ENCODE data around the gene RBPMS2. TPM values are rescaled to one million over a fixed set of nuclear protein-coding genes. Genes with fewer than 3 reads are reported as not detected.
A peak's percentile ranks its signal among the peaks of the same experiment; 100 is the strongest.

The RBPMS2 gene
- total RNA-seq, 4 donors from 2014 or later = 0.15 to 1.8 (median 1.1) TPM; not detected in 1

DNA sequence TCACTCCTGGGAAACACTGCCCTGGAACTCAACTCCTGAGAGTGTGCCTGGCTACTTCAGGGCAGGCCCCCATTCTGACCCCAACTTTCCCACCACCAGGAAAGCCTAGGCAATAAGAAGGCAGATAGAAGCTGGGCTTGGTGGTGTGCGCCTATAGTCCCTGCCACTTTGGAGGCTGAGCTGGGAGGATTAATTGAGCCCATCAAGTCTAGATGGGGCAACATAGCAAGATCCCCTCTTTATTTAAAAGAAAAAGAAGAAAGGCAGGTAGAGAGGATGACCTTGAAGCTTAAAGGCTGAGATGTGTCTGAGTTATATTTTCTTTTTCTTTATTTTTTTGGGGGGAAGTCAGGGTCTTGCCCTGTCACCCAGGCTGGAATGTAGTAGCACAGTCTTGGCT, 4.2 kb upstream of the RBPMS2 start:
- intact Hi-C loops (cut with DNase I; ENCODE audit: low total_unique reads) = no loop called here
- WGBS, 2 donors = 92 to 100% methylated on average over 1 of the region's 1 CpG
- no peak for DNase-seq (ENCODE audit: low spot score in 2 of 2)
- H3K4me3 ChIP-seq (ENCODE audit: low read depth, poor library complexity, severe bottlenecking) = no peak overlapping the region
- TF ChIP-seq, protein P1, sequence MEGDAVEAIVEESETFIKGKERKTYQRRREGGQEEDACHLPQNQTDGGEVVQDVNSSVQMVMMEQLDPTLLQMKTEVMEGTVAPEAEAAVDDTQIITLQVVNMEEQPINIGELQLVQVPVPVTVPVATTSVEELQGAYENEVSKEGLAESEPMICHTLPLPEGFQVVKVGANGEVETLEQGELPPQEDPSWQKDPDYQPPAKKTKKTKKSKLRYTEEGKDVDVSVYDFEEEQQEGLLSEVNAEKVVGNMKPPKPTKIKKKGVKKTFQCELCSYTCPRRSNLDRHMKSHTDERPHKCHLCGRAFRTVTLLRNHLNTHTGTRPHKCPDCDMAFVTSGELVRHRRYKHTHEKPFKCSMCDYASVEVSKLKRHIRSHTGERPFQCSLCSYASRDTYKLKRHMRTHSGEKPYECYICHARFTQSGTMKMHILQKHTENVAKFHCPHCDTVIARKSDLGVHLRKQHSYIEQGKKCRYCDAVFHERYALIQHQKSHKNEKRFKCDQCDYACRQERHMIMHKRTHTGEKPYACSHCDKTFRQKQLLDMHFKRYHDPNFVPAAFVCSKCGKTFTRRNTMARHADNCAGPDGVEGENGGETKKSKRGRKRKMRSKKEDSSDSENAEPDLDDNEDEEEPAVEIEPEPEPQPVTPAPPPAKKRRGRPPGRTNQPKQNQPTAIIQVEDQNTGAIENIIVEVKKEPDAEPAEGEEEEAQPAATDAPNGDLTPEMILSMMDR (IDR thresholded peaks at IDR 0.05) = no peak
- TF ChIP-seq POLR2A (IDR thresholded peaks at IDR 0.05) = no peak

GRCh38 chr15:64779024-64779423, 3.6 kb upstream of the RBPMS2 start:
- no peak for TF ChIP-seq POLR2A (IDR thresholded peaks at IDR 0.05)
- no peak overlapping the region for H3K4me3 ChIP-seq (ENCODE audit: low read depth, poor library complexity, severe bottlenecking)
- intact Hi-C loops (cut with DNase I; ENCODE audit: low total_unique reads) = no loop called here
- no peak for DNase-seq (ENCODE audit: low spot score in 2 of 2)
- WGBS, 2 donors = 57 to 80% methylated on average over 2 of the region's 2 CpGs

DNA sequence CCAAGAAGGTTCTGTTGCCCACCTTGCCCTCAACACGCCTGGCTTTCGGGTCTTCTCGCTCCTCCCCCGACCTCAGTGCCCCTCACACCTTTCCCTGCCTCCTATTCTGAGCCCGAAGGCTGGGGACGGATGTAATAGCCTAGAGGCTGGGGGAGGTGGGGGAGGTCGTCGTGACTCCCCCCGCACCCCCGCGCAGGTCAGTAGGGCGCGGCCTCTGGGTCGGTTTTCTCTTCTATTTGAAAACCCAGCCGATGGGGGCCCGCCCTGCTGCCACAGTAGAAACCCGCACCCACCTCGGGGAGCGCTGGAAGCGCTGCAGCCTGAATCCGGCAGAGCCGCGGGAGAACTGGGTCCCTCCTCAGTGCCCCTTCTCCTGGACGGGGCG, 1.0 kb upstream of the RBPMS2 start:
- no peak for DNase-seq (ENCODE audit: low spot score in 2 of 2)
- H3K4me3 ChIP-seq (ENCODE audit: low read depth, poor library complexity, severe bottlenecking) = no peak overlapping the region
- 49 to 63% methylated on average over 23 to 25 of the region's 25 CpGs for WGBS, 2 donors
- intact Hi-C loops (cut with DNase I; ENCODE audit: low total_unique reads) = no loop called here
- TF ChIP-seq POLR2A (IDR thresholded peaks at IDR 0.05) = no peak

DNA sequence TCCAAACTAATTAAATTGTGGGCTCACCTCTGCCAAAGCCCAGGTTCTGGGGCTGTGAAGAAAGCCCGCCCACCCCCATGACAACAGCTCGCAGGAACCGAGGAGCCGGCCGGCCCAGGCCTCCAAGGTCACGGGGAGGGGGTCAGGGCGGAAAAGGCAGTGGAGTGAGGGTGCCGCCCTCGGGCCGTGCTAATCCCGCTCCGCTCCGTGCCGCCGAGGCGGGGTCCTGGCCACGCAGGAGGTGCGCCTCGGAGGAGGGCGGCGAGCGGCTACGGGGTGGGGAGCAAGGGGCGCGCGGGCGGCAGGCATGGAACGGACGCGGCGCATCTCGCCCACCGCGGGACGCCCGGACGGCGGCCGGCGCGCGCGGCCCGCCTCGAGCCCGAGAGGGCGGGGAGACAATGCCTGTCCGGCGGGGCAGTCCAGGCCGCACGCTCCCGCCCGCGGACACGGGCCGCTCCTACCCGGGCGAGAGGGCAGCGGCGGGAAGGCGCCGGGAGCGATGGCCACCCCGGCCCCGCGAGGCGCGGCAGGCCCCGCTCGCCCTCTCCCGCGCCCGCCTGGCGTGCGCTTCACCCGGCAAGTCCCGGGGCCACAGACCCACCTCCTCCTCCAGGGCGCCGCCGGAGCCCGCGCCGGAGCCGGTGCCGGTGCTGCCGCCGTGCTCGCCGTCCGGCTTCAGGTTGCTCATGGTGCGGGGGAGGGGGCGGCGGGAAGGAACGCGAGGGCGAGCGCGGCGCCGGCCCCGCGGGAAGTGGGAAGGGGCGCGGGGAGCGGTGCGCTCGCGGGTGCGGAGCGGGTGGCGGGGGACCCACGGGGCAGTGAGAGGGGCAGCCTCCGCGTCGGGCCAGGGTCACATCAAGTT, 528 bp downstream of the RBPMS2 start:
- TF ChIP-seq POLR2A (IDR thresholded peaks at IDR 0.05) = no peak
- TF ChIP-seq, protein P1 (IDR thresholded peaks at IDR 0.05) = no peak
- 0 to 2% methylated on average over 2 to 16 of the region's 115 CpGs for WGBS, 2 donors
- intact Hi-C loops (cut with DNase I; ENCODE audit: low total_unique reads) = no loop called here
- DNase-seq (ENCODE audit: low spot score in 2 of 2) = no peak
- H3K4me3 ChIP-seq (ENCODE audit: low read depth, poor library complexity, severe bottlenecking) = peak overlapping the region; percentile 40

DNA sequence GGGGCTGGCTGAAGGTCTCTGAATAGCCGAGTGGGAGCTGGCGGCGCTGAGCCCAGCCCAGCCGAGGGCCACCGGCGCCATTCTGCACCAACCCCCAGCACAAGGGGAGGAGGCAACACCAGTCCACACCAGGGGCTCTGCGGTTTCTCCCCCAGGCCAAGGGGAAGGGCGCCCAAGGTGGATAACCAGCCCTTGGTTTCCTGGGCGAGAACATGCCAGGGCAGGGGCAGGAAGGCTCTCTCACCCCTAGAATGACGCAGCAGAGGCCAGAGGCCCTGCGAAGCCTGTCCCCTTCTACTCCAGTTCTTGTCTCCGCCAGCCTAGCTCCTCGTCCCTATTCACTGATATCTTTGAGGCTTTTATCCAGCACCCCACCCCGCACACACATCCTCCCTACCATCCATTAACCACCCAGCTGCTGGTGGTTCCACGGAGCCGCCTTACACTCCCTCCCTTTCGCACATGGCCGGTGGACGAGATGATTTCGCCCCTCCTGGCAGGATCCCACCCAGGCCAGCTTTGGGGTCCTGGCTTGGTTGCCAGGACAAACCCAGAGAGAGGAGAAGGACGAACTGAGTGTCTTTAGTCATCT, 1.3 kb downstream of the RBPMS2 start:
- DNase-seq (ENCODE audit: low spot score in 2 of 2) = no peak
- intact Hi-C loops (cut with DNase I; ENCODE audit: low total_unique reads) = no loop called here
- 77 to 81% methylated on average over 21 of the region's 21 CpGs for WGBS, 2 donors
- no peak for TF ChIP-seq POLR2A (IDR thresholded peaks at IDR 0.05)
- TF ChIP-seq, protein P1 (IDR thresholded peaks at IDR 0.05) = no peak
- no peak overlapping the region for H3K4me3 ChIP-seq (ENCODE audit: low read depth, poor library complexity, severe bottlenecking)

GRCh38 chr15:64773606-64774005, 1.8 kb downstream of the RBPMS2 start:
- TF ChIP-seq POLR2A (IDR thresholded peaks at IDR 0.05) = no peak
- TF ChIP-seq, protein P1 (IDR thresholded peaks at IDR 0.05) = no peak
- no peak for DNase-seq (ENCODE audit: low spot score in 2 of 2)
- 96 to 100% methylated on average over 2 of the region's 2 CpGs for WGBS, 2 donors
- intact Hi-C loops (cut with DNase I; ENCODE audit: low total_unique reads) = no loop called here
- no peak overlapping the region for H3K4me3 ChIP-seq (ENCODE audit: low read depth, poor library complexity, severe bottlenecking)

Measured in lower leg skin (tissue), 4 donors.